ENCODE measurements around the gene CLSTN2. TPM values are rescaled to one million over a fixed set of nuclear protein-coding genes. Genes with fewer than 3 reads are reported as not detected.

Gene CLSTN2
- total RNA-seq, 1 donor from 2014 or later: 1.6 TPM

- no peak for DNase-seq (ENCODE audit: extremely low read depth, low read depth, low spot score)
These were observed 381.9 kb downstream of the CLSTN2 start for GRCh38 chr3:140316868-140317400.

GRCh38 chr3:140319739-140320138 lies 384.8 kb downstream of the CLSTN2 start:
- no peak for DNase-seq (ENCODE audit: extremely low read depth, low read depth, low spot score)

GRCh38 chr3:140323561-140323960 lies 388.6 kb downstream of the CLSTN2 start:
- DNase-seq (ENCODE audit: extremely low read depth, low read depth, low spot score): no peak

GRCh38 chr3:140332131-140332530 lies 397.1 kb downstream of the CLSTN2 start:
- DNase-seq (ENCODE audit: extremely low read depth, low read depth, low spot score): no peak

- DNase-seq (ENCODE audit: extremely low read depth, low read depth, low spot score): no peak
These were observed 399.3 kb downstream of the CLSTN2 start for GRCh38 chr3:140334132-140334929.

- no peak for DNase-seq (ENCODE audit: extremely low read depth, low read depth, low spot score)
These were observed 401.5 kb downstream of the CLSTN2 start for GRCh38 chr3:140336465-140336864.

GRCh38 chr3:140338916-140339315 lies 403.9 kb downstream of the CLSTN2 start:
- no peak for DNase-seq (ENCODE audit: extremely low read depth, low read depth, low spot score)

- DNase-seq (ENCODE audit: extremely low read depth, low read depth, low spot score): no peak
These were observed 406.2 kb downstream of the CLSTN2 start for GRCh38 chr3:140341203-140341602.

GRCh38 chr3:140341817-140342403 lies 406.9 kb downstream of the CLSTN2 start:
- DNase-seq (ENCODE audit: extremely low read depth, low read depth, low spot score): no peak

- no peak for DNase-seq (ENCODE audit: extremely low read depth, low read depth, low spot score)
These were observed 407.7 kb downstream of the CLSTN2 start for GRCh38 chr3:140342668-140343067.

GRCh38 chr3:140343211-140344081 lies 408.5 kb downstream of the CLSTN2 start:
- no peak for DNase-seq (ENCODE audit: extremely low read depth, low read depth, low spot score)

- no peak for DNase-seq (ENCODE audit: extremely low read depth, low read depth, low spot score)
These were observed 409.1 kb downstream of the CLSTN2 start for GRCh38 chr3:140344082-140344454.

- no peak for DNase-seq (ENCODE audit: extremely low read depth, low read depth, low spot score)
These were observed 409.7 kb downstream of the CLSTN2 start for GRCh38 chr3:140344601-140345205.

GRCh38 chr3:140347151-140347550 lies 412.2 kb downstream of the CLSTN2 start:
- no peak for DNase-seq (ENCODE audit: extremely low read depth, low read depth, low spot score)

- no peak for DNase-seq (ENCODE audit: extremely low read depth, low read depth, low spot score)
These were observed 415.0 kb downstream of the CLSTN2 start for GRCh38 chr3:140349938-140350337.

- no peak for DNase-seq (ENCODE audit: extremely low read depth, low read depth, low spot score)
These were observed 416.5 kb downstream of the CLSTN2 start for GRCh38 chr3:140351466-140351865.

- DNase-seq (ENCODE audit: extremely low read depth, low read depth, low spot score): no peak
These were observed 420.5 kb downstream of the CLSTN2 start for GRCh38 chr3:140355481-140355880.

GRCh38 chr3:140358686-140359085 lies 423.7 kb downstream of the CLSTN2 start:
- DNase-seq (ENCODE audit: extremely low read depth, low read depth, low spot score): no peak

- DNase-seq (ENCODE audit: extremely low read depth, low read depth, low spot score): no peak
These were observed 424.4 kb downstream of the CLSTN2 start for GRCh38 chr3:140359233-140359995.

- no peak for DNase-seq (ENCODE audit: extremely low read depth, low read depth, low spot score)
These were observed 425.3 kb downstream of the CLSTN2 start for GRCh38 chr3:140360332-140360731.
